SW480 (cell line): Measurements from ENCODE around the gene NUMBL.
A peak's percentile ranks its signal among the peaks of the same experiment; 100 is the strongest.
"Not testable (repeated sequence)": the region's sequence is repeated elsewhere in the genome, so short reads cannot be mapped to it uniquely, and the experiment has no call there.

Source experiments
- DNase-seq: peaks from one replicate; pipeline ENCODE4 v3.0.0-alpha.2; 2016; ENCODE audit warnings: low spot score

NUMBL gene

DNA sequence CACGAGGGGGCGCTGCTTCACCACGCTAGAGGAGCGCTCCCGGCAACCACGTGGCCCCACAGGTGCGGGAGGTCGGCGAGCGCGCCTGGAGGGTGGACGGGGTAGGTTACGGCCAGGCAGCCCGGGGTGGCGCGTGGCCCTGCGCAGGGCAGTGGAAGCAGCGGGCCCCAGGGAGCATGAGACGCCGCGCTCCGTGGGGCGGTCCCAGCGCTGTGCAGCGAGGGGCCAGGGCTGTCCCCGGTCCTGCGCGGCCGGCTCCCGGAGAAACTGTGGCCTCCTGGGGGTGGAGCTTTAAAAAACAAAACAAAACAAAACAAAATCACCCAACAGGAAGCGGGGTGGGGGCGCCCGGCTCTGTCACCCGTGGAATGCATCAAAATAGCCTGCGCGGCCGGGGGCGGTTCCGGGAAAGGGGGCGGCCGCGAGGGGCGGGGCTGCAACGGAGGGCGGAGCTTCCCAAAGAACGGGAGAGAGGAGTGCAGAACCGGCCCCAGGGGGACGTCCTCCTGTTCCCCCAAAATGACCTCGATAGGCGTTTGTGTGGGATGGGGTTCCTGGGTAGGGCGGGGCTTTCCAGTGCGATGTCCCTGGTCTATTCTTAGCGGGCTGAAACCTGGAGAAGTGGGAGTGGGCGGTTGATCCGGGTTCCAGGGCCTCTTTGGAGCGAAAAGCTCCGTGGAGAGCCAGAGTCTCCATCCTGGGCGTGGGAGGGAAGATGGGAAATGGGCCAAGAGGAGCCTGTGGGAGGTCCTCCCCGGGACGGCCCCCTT is 27.3 kb downstream of the NUMBL start:
- DNase-seq = peak; percentile 90

DNA sequence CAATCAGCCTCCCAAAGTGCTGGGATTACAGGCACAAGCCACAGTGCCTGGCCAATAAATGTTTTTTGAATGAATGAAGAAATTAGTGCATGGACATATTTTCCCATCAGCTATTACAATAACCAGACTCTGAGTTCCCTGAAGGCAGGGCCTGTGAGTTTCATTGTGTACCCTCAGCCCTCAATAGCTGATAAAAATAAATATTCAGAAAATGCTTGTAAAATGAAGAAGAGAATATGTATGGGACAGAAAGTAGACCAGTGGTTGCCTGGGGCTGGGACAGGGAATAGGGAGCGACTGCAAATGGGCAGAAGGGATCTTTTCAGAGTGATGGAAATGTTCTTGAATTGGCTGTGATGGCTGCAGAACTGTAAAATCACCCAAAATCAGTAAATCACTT is 28.8 kb downstream of the NUMBL start:
- DNase-seq = no peak

GRCh38 chr19:40659566-40659965 is 30.9 kb downstream of the NUMBL start:
- no peak for DNase-seq

GRCh38 chr19:40659116-40659515 is 31.3 kb downstream of the NUMBL start:
- DNase-seq = no peak

DNA sequence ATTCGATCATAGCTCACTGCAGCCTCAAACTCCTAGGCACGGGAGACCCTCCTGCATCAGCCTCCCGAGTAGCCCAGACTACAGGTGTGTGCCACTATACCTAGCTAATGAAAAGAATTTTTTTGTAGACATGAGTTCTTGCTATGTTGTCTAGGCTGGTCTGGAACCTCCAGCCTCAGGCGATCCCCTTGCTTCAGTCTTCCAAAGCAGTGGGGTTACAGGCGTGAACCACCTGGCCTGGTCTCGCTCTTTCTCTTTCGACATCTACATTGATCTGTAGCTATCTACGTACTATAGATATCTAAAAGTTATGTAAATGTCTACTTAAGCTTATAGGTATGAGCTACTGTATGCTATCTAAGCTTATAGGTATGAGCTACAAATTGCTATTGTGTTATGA is 32.4 kb downstream of the NUMBL start:
- DNase-seq = no peak

DNA sequence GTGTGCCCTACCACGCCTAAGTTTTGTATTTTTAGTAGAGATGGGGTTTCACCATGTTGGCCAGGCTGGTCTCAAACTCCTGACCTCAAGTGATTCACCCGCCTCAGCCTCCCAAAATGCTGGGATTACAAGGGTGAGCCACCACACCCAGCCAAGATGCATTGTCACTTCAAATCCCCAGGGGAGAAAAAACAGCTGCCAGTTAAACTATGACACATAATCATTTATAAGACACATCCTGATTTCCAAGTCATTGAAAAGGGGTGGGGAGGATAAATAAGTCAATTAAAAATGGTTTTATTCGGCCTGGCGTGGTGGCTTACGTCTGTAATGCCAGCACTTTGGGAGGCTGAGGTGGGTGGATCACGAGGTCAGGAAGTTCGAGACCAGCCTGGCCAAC is 34.8 kb downstream of the NUMBL start:
- not testable (repeated sequence) for DNase-seq

DNA sequence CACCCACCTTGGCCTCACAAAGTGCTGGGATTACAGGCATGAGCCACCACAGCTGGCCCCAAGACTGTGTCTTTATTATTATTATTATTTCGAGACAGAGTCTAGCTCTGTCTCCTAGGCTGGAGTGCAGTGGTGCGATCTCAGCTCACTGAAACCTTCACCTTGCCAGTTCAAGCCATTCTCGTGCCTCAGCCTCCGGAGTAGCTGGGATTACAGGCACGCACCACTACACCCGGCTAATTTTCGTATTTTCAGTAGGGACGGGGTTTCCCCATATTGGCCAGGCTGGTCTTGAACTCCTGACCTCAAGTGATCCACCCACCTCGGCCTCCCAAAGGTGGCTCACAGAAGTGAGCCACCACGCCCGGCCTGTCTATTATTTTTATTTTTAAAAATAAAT is 38.1 kb downstream of the NUMBL start:
- DNase-seq = not testable (repeated sequence)

DNA sequence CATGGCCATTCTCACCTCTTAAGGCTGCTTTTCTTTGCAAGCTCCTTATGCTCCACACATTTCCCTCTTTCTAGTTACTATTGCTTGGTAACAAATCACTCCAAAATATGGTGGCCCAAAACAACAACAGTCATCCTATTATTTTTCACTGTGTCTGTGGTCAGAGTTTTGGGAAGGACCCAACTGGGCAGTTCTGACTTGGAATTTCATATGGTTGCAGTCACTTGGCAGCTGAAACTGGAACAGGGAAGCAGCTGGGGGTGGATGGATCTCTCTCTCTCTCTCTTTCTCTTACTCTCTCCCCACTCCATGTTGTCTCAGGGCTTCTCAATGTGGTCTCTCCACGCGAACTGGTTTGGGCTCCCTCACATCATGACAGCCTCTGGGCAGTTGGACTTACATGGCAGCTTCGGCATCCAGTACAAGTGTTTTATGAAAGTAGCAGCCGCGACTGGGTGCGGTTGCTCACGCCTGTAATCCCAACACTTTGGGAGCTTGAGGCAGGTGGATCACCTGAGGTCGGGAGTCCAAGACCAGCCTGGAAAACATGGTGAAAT is 39.6 kb downstream of the NUMBL start:
- DNase-seq = no peak

GRCh38 chr19:40649903-40650675 is 40.4 kb downstream of the NUMBL start:
- DNase-seq = peak; percentile 45

DNA sequence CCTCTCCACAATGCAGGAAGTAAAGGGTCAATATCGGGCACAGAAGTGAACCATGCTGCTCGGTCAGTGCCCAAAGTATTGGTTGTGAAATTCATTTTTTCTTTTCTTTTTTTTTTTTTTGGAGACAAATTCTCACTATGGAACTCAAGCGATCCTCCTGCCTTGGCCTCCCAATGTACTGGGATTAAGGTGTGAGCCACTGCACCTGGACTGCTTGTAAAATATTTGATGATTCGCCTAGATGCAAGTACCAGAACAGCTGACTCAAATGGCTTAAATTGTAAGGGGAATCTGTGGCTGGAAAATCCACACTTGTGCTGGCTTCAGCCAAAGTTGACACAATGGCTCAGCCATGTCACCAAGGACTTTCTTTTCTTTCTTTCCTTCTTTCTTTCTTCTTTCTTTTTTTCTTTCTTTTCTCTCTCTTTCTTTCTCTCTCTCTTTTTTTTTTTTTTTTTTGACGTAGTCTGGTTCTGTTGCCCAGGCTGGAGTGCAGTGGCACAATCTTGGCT is 43.7 kb downstream of the NUMBL start:
- DNase-seq = peak; percentile 36

GRCh38 chr19:40642757-40643305 is 47.6 kb downstream of the NUMBL start:
- no peak for DNase-seq

DNA sequence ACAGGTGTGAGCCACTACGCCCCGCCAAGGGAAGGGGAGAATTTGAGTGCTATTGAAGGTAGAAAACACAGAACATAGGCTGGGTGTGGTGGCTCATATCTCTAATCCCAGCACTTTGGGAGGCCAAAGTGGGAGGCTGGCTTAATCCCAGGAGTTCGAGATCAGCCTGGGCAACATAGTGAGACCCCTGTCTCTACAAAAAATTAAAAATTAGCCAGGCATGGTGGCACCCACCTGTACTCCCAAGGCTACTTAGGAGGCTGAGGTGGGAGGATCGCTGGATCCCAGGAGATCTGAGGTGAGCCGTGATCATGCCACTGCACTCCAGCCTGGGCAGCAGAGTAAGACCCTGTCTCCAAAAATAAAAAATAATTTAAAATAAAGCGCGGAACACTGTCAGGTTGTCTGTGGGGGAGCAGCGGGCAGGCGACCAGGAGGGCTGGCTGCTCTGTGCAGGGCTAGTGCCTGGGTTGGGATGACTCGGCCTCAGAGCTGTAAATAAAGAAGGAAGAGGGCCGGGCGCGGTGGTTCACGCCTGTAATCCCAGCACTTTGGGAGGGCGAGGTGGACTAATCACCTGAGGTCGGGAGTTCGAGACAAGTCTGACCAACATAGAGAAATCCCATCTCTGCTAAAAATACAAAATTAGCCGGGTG is 48.3 kb downstream of the NUMBL start:
- DNase-seq = no peak

DNA sequence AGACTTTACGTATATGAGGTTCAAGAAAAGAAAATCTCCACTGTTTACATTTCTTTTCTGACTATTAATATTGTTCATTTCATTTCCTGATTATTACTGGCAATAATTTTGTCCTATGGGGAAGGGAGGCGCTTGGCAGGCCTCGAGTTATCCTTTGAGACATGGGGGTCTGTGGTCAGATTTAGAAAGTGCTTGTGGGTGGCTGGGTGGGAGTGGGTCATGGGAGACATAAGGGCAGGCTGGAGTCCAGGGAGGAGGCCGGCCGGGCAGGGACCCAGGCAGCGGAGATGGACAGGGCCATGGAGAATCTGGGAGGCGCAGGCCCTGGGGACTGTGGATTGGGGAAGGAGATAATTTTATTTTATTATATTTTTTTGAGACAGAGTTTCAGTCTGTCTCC is 49.2 kb downstream of the NUMBL start:
- DNase-seq = no peak

DNA sequence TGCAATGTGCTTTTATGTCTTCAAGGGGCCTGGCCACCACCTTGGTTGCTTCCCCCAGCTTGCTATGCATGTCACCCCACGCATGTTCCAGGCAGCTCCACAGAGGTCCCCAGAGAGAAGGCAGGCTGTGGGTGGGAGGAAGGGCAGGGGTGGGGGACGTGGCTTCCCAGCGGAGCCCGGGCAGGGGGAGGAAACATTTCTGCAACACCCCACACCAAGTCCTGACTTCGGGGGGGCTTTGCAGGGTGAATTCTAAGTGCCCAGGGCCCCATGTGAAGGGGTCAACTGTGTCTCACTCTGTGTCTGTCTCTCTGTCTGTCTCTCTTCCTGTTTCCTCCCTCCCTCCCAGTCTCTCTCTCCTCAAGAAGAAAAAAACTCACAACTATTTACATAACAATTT is 49.7 kb downstream of the NUMBL start:
- DNase-seq = no peak

- no peak for DNase-seq
Observed at GRCh38 chr19:40639638-40639982, 50.8 kb downstream of the NUMBL start.

DNA sequence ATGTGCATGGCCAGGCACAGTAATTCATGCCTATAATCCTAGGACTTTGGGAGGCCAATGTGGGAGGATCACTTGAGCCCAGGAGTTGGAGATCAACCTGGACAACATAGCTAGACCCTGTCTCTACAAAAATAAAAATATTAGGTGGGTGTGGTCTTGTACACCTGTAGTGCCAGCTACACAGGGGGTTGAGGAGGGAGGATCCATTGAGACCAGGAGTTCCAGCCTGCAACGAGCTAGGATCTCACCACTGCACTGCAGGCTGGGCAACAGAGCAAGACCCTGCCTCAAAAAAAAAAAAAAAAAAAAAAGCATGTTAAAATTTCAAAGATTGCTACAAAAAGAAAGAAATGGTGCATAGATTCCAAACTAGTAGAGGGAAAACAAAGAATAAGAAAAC is 52.1 kb downstream of the NUMBL start:
- no peak for DNase-seq

DNA sequence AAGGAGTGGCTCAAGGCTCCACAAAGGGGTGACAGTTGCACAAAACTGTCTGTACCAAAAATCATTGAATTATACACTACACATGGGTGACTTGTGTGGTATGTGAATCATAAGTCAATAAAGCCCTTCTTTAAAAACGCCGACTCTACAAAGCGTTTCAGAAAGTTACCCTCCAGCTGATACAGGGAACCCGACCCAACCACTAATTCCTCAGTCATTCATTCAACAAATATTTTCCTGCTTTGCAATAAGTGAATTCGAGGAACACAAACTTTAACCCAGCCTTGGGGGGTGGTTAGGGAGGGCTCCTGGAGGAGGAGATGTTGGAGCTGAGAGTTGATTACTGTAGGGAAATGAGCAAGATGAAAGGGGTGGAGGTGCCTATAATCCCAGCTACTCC is 57.2 kb downstream of the NUMBL start:
- no peak for DNase-seq

DNA sequence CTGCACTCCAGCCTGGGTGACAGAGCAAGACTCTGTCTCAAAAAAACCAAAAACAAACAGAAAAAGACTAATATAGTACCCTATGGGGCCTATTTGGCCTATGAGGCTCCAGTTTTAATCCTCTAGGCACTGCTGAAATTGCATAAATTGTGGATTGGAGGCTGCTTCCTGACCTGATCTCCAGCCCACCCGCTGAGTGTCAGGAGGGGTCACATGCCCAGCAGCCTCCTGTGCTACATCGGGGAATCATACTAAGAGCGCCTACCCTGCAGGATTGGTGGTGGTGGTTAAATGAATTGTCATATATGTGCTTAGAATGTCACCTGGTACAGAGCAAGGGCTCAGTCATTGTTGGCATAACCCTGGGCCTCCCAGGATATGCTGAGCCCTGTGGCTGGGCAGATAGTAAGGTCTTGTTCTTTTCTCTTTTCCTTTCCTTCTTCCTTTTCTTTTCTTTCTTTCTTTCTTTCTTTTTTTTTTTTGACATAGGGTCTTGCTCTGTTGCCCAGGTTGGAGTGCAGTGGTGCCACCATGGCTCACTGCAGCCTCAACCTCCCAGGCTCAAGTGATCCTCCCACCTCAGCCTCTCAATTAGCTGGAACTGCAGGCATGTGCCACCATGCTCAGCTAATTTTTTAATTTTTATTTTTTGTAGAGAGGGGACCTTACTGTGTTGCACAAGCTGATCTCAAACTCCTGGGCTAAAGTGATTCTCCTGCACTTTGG is 58.0 kb downstream of the NUMBL start:
- DNase-seq = no peak

GRCh38 chr19:40630571-40631160 is 59.8 kb downstream of the NUMBL start:
- DNase-seq = no peak

- no peak for DNase-seq
Observed at GRCh38 chr19:40629346-40629745, 61.1 kb downstream of the NUMBL start.
